K562 (cell line): ENCODE measurements around the gene IL4R. TPM values are rescaled to one million over a fixed set of nuclear protein-coding genes. Genes with fewer than 3 reads are reported as not detected.
A peak's percentile ranks its signal among the peaks of the same experiment; 100 is the strongest.

ENCODE experiments used
- ATAC-seq: fragments of 200-7000 bp; cut with Tn5 transposase; 3 replicates; pipeline ENCODE4 v1.9.1; 2020; ENCODE audit warnings: moderate library complexity
- BruUV-seq: library from RNA; stranded (reverse); fragments of 400-500 nt; replicated peaks from 2 replicates; lab custom pipeline; 2021; lab: Mats Ljungman, UMichigan
- CTCF ChIA-PET: fragments of 300-600 bp; formaldehyde crosslinking; extraction: SDS; loops from one replicate; lab custom pipeline; 2021; ENCODE audit warnings: low intra/inter-chr PET ratio; lab: Yijun Ruan, JAX
- POLR2A ChIA-PET: fragments of 300-600, 350-650 bp; sonication (Branson Sonifier 250); formaldehyde crosslinking; extraction: SDS; loops from one replicate; lab custom pipeline; 2021; ENCODE audit warnings: antibody characterized with exemption, inconsistent platforms; lab: Yijun Ruan, JAX
- DNase-seq, 4 experiments: peaks; one replicate each; pipeline versions ENCODE4 v3.0.0 to v3.0.0-alpha.2; 2011 to 2018; ENCODE audit warnings: low spot score in 3 of 4, mixed read lengths in 3 of 4; ENCODE audit errors: extremely low read depth in 1 of 4
- FAIRE-seq: peaks from 2 replicates; lab custom pipeline; 2011; peaks lifted over from hg19 to GRCh38; lab: Jason Lieb, UNC
- H2AFZ ChIP-seq: 2 replicates; pipeline ENCODE4 v1.6.0; 2011; ENCODE audit warnings: low read depth, low read length, control low read depth, inconsistent platforms
- H3K27ac ChIP-seq: fragments of 200-600 bp; 3 replicates; pipeline ENCODE4 v1.8.0; 2011; ENCODE audit warnings: low read depth, mild to moderate bottlenecking, control low read depth, inconsistent platforms, low read length, moderate library complexity, mixed read lengths; ENCODE audit errors: extremely low read depth
- H3K27me3 ChIP-seq, 2 experiments: fragments of 300-600 bp in 1 of 2; 2 replicates in 1 of 2; 3 replicates in 1 of 2; pipeline versions ENCODE4 v1.6.0 to v1.8.0; 2011; ENCODE audit warnings: inconsistent platforms in 2 of 2, low read length in 2 of 2, mild to moderate bottlenecking in 1 of 2, mixed read lengths in 1 of 2, moderate library complexity in 1 of 2; ENCODE audit not compliant: control insufficient read depth in 2 of 2, insufficient read depth in 2 of 2
- H3K36me3 ChIP-seq: fragments of 300-600 bp; 3 replicates; pipeline ENCODE4 v1.8.0; 2011; ENCODE audit warnings: mild to moderate bottlenecking, low read length, inconsistent platforms; ENCODE audit not compliant: control insufficient read depth, insufficient read depth
- H3K4me1 ChIP-seq, 2 experiments: fragments of 200-600 bp in 1 of 2; replicated peaks in 1 of 2; 2 replicates in 1 of 2; 3 replicates in 1 of 2; pipeline versions ENCODE4 v1.5.1 to v1.8.0; 2011; ENCODE audit warnings: inconsistent platforms in 2 of 2, low read length in 2 of 2, mild to moderate bottlenecking in 1 of 2, mixed read lengths in 1 of 2, moderate library complexity in 1 of 2; ENCODE audit not compliant: control insufficient read depth in 2 of 2, insufficient read depth in 2 of 2
- H3K4me2 ChIP-seq: 2 replicates; pipeline ENCODE4 v1.6.1; 2011; ENCODE audit warnings: low read length, control low read depth, inconsistent platforms, mixed read lengths; ENCODE audit not compliant: insufficient read depth
- H3K4me3 ChIP-seq: fragments of 200-600 bp; sonication (generic), shearing (Covaris generic); 2 replicates; pipeline ENCODE4 v1.5.1; 2016; ENCODE audit warnings: control low read depth, inconsistent platforms
- H3K79me2 ChIP-seq: fragments of 200-600 bp; 3 replicates; pipeline ENCODE4 v1.8.0; 2011; ENCODE audit warnings: low read length, inconsistent platforms; ENCODE audit not compliant: control insufficient read depth, insufficient read depth
- H3K9ac ChIP-seq, 2 experiments: 2 replicates each; pipeline versions ENCODE4 v1.6.0 to v1.6.1; 2011; ENCODE audit warnings: low read depth in 2 of 2, low read length in 2 of 2, control low read depth in 1 of 2, inconsistent platforms in 1 of 2, mild to moderate bottlenecking in 1 of 2, mixed read lengths in 1 of 2; ENCODE audit not compliant: insufficient read depth in 1 of 2
- H3K9me1 ChIP-seq: one replicate; pipeline ENCODE4 v1.6.0; 2011; ENCODE audit warnings: inconsistent platforms, mild to moderate bottlenecking, low read length, moderate library complexity; ENCODE audit not compliant: control insufficient read depth, insufficient read depth
- H3K9me3 ChIP-seq: replicated peaks from 2 replicates; pipeline ENCODE4 v1.5.1; 2011; ENCODE audit warnings: low read depth, low read length, inconsistent platforms; ENCODE audit not compliant: control insufficient read depth, insufficient read depth
- H4K20me1 ChIP-seq: replicated peaks from 2 replicates; pipeline ENCODE4 v1.6.1; 2011; ENCODE audit warnings: low read length, inconsistent platforms, mixed read lengths; ENCODE audit not compliant: control insufficient read depth, insufficient read depth
- SAFB2 ChIP-seq: fragments of 200-400 bp; formaldehyde crosslinking; IDR thresholded peaks from 2 replicates; pipeline ENCODE4 v1.6.1; 2018; ENCODE audit warnings: borderline replicate concordance, low read length, low read depth, moderate library complexity; ENCODE audit not compliant: severe bottlenecking
- SIRT6 ChIP-seq: IDR thresholded peaks from one replicate; pipeline ENCODE4 v1.6.1; 2012; ENCODE audit warnings: low read depth, mild to moderate bottlenecking, control low read depth, inconsistent platforms, low read length, moderate library complexity
- SNIP1 ChIP-seq: fragments of 450-650 bp; IDR thresholded peaks from 2 replicates; pipeline ENCODE4 v1.7.1; 2017; ENCODE audit warnings: low read depth, mild to moderate bottlenecking
- YY1 ChIP-seq, 3 experiments: IDR thresholded peaks; 2 replicates each; pipeline ENCODE4 v1.6.1; 2011; ENCODE audit warnings: low read length in 2 of 3, mild to moderate bottlenecking in 2 of 3, moderate library complexity in 2 of 3, borderline replicate concordance in 1 of 3, control low read depth in 1 of 3, low read depth in 1 of 3; ENCODE audit not compliant: insufficient read depth in 3 of 3, insufficient replicate concordance in 2 of 3, control insufficient read depth in 1 of 3, insufficient read length in 1 of 3; ENCODE audit errors: extremely low read depth in 1 of 3
- ZNF445 ChIP-seq: fragments of 250-450 bp; sonication (Bioruptor Pico); IDR thresholded peaks from 2 replicates; pipeline ENCODE4 v1.4.0; 2020; ENCODE audit warnings: low read depth, mild to moderate bottlenecking, moderate library complexity
- WGBS: fragments of 100-300 bp; shearing (Covaris generic); methylation state at CpG from one replicate; pipeline ENCODE4 v1.1.6; 2016; ENCODE audit warnings: low coverage, mixed read lengths; ENCODE audit not compliant: insufficient coverage; ENCODE audit errors: missing lambda C conversion rate; 5-methylcytosine and 5-hydroxymethylcytosine counted together
- in situ Hi-C: fragments of 300-500 bp; cut with MboI; formaldehyde crosslinking; loops from 4 replicates; pipeline ENCODE4 v1.15.0; 2018; ENCODE audit warnings: inconsistent platforms, mixed read lengths
- intact Hi-C: fragments of 100-400 bp; cut with micrococcal nuclease; formaldehyde crosslinking; loops from 2 replicates; pipeline ENCODE4 v1.14.2; 2022
- polyA plus RNA-seq, 8 experiments: library from polyadenylated mRNA; depleted of rRNA in 4 of 8; stranded (reverse) in 5 of 8; unstranded in 3 of 8; fragments of >200 nt; fragmentation: Nextera tagmentation in 2 of 8; fragmentation: Illumina TruSeq in 1 of 8; extraction: Ambion mirVana in 2 of 8; extraction: Trizol in 1 of 8; gene quantifications; 2 replicates each; pipeline versions ENCODE4 v1.2.1 to v1.2.3, GENCODE V29; 2011 to 2014; ENCODE audit warnings: inconsistent platforms in 1 of 8, missing spikeins in 1 of 8
- total RNA-seq, 7 experiments: library from RNA; depleted of rRNA in 6 of 7; stranded (reverse); fragments of >200 nt in 6 of 7; fragmentation: Illumina TruSeq in 2 of 7; extraction: Trizol in 2 of 7; gene quantifications; 2 replicates each; pipeline versions ENCODE4 v1.2.1 to v1.2.3, GENCODE V29; 2011 to 2021; ENCODE audit warnings: low replicate concordance in 1 of 7

IL4R gene
- total and polyA plus RNA-seq, 9 of the 15 experiments (the other 6 are each of a cell fraction or from before 2014, with no cell fraction given) = 0.17 to 5.8 (median 3.3) TPM

DNA sequence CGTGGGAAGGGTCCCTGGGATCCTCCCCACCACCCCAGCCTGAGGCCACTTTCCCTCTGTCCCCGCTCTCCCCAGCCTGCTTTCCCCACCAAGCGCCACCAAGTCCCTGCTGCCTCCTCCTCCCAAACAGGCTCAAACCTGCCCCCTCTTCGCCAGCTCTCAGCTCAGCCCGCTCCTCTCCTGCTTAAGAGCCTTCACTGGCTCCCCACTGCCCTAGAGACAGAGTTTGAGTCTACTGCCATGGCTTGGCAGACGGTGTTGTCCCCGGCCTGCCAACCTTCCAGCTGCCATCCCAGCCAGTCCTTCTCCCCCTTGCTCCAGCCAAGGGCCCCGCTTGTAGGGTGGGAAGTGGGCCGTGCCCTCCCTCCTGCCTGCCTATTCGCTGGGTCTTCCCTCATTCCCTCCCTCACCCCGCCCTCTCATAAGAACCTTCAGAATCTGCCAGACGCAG lies 11.1 kb downstream of the IL4R start (continued):
- TF ChIP-seq SAFB2 (no peak), SNIP1 (no peak), SIRT6 (no peak)

- Histone ChIP-seq H3K4me2 (no peak overlapping the region), H3K27ac (no peak overlapping the region), H3K4me3 (no peak overlapping the region)
- intact Hi-C loops = no loop called here
- FAIRE-seq (no peak), DNase-seq (no peak)
- POLR2A ChIA-PET = interaction anchor here (0.6 kb wide), 1 partner anchor 11 kb away, joined by 3 read pairs; no protein-coding TSS in a partner anchor
- no TSS peak for BruUV-seq
- peak in 1 of 3 experiments; percentile 18 for TF ChIP-seq YY1 (IDR thresholded peaks at IDR 0.05; ENCODE audit: borderline replicate concordance in 1 of 3, control insufficient read depth in 1 of 3, extremely low read depth in 1 of 3, insufficient read depth in 3 of 3, insufficient read length in 1 of 3, insufficient replicate concordance in 2 of 3, low read depth in 1 of 3, low read length in 2 of 3)
- no peak for TF ChIP-seq ZNF445
- TF ChIP-seq, all 486 proteins: peak for 1
- Histone ChIP-seq H3K9me1 (no peaks in the 10 kb centered on the region), H3K36me3 (no peaks in the 10 kb centered on the region), H2AFZ (no peak overlapping the region), H3K79me2 (no peaks in the 10 kb centered on the region), H4K20me1 (no peaks in the 10 kb centered on the region), H3K27me3 (peaks cover 0 to 4% of the 10 kb centered on the region in 2 experiments; a peak in 1 of 5 replicates), H3K9me3 (no peaks in the 10 kb centered on the region), H3K4me1 (no peaks in the 10 kb centered on the region), H3K9ac (no peak overlapping the region)
- in situ Hi-C loops = no loop called here
- 11% methylated on average over 5 of the region's 8 CpGs for WGBS
- CTCF ChIA-PET = no interaction called here
- no peak for ATAC-seq
These were observed 12.0 kb downstream of the IL4R start for GRCh38 chr16:27325736-27326135.
